ENCODE measurements around the gene LCLAT1. TPM values are rescaled to one million over a fixed set of nuclear protein-coding genes. Genes with fewer than 3 reads are reported as not detected.

Gene LCLAT1
- total RNA-seq, 6 donors from 2014 or later, result 7.0 to 21.9 (median 12.4) TPM

GRCh38 chr2:30482011-30482410 is 35.0 kb downstream of the LCLAT1 start:
- DNase-seq, result no peak
- no peak for ATAC-seq (ENCODE audit: low FRiP score in 2 of 2)
- Histone ChIP-seq H3K9me3 (no peaks in the 10 kb centered on the region), H3K36me3 (no peaks in the 10 kb centered on the region), H3K4me3 (no peak overlapping the region), H3K4me1 (peaks cover 0 to 11% (median 4%) of the 10 kb centered on the region in 4 donors), H3K27ac (no peak overlapping the region), H3K27me3 (no peaks in the 10 kb centered on the region)
- TF ChIP-seq POLR2AphosphoS5 (IDR thresholded peaks at IDR 0.05) (no peak), POLR2A (IDR thresholded peaks at IDR 0.05) (no peak), CTCF (IDR thresholded peaks at IDR 0.05) (no peak), EP300 (IDR thresholded peaks at IDR 0.05) (no peak)

- ATAC-seq (ENCODE audit: low FRiP score in 2 of 2) (no peak), DNase-seq (no peak)
- Histone ChIP-seq H3K36me3 (no peaks in the 10 kb centered on the region), H3K4me3 (no peak overlapping the region), H3K27ac (no peak overlapping the region), H3K4me1 (peaks cover 0 to 16% (median 4%) of the 10 kb centered on the region in 4 donors), H3K9me3 (no peaks in the 10 kb centered on the region), H3K27me3 (no peaks in the 10 kb centered on the region)
- WGBS, 2 donors, result 83 to 86% methylated on average over 3 of the region's 3 CpGs
- no peak for TF ChIP-seq CTCF (IDR thresholded peaks at IDR 0.05)
- no peak for TF ChIP-seq EP300 (IDR thresholded peaks at IDR 0.05)
- no peak for TF ChIP-seq POLR2A (IDR thresholded peaks at IDR 0.05)
- no peak for TF ChIP-seq POLR2AphosphoS5 (IDR thresholded peaks at IDR 0.05)
These were observed 37.1 kb downstream of the LCLAT1 start for GRCh38 chr2:30484145-30484544.

- 92 to 94% methylated on average over 4 of the region's 4 CpGs for WGBS, 2 donors
- H3K4me3 ChIP-seq, result no peak overlapping the region
- no peaks in the 10 kb centered on the region for H3K27me3 ChIP-seq
- H3K4me1 ChIP-seq, result peaks cover 0 to 16% (median 4%) of the 10 kb centered on the region in 4 donors
- no peak for ATAC-seq (ENCODE audit: low FRiP score in 2 of 2)
- H3K36me3 ChIP-seq, result no peaks in the 10 kb centered on the region
- no peaks in the 10 kb centered on the region for H3K9me3 ChIP-seq
- DNase-seq, result no peak
- no peak for TF ChIP-seq EP300 (IDR thresholded peaks at IDR 0.05)
- no peak for TF ChIP-seq POLR2AphosphoS5 (IDR thresholded peaks at IDR 0.05)
- TF ChIP-seq POLR2A (IDR thresholded peaks at IDR 0.05), result no peak
- no peak for TF ChIP-seq CTCF (IDR thresholded peaks at IDR 0.05)
- no peak overlapping the region for H3K27ac ChIP-seq
These were observed 37.9 kb downstream of the LCLAT1 start for GRCh38 chr2:30484995-30485394.

GRCh38 chr2:30486655-30487054 is 39.6 kb downstream of the LCLAT1 start:
- no peak overlapping the region for H3K4me3 ChIP-seq
- H3K27me3 ChIP-seq, result no peaks in the 10 kb centered on the region
- H3K27ac ChIP-seq, result no peak overlapping the region
- DNase-seq, result no peak
- no peak for ATAC-seq (ENCODE audit: low FRiP score in 2 of 2)
- peaks cover 0 to 9% (median 4%) of the 10 kb centered on the region in 4 donors for H3K4me1 ChIP-seq
- no peaks in the 10 kb centered on the region for H3K9me3 ChIP-seq
- H3K36me3 ChIP-seq, result no peaks in the 10 kb centered on the region
- no peak for TF ChIP-seq POLR2A (IDR thresholded peaks at IDR 0.05)
- TF ChIP-seq POLR2AphosphoS5 (IDR thresholded peaks at IDR 0.05), result no peak
- TF ChIP-seq EP300 (IDR thresholded peaks at IDR 0.05), result no peak
- TF ChIP-seq CTCF (IDR thresholded peaks at IDR 0.05), result no peak

GRCh38 chr2:30487603-30488002 is 40.6 kb downstream of the LCLAT1 start:
- DNase-seq, result peak in 1 of 2 donors; percentile 29
- no peak for TF ChIP-seq CTCF (IDR thresholded peaks at IDR 0.05)
- no peak for TF ChIP-seq POLR2AphosphoS5 (IDR thresholded peaks at IDR 0.05)
- no peak for TF ChIP-seq EP300 (IDR thresholded peaks at IDR 0.05)
- no peak for TF ChIP-seq POLR2A (IDR thresholded peaks at IDR 0.05)
- H3K27ac ChIP-seq, result no peak overlapping the region
- no peaks in the 10 kb centered on the region for H3K36me3 ChIP-seq
- H3K4me3 ChIP-seq, result no peak overlapping the region
- H3K4me1 ChIP-seq, result peaks cover 0 to 4% (median 2%) of the 10 kb centered on the region in 4 donors
- no peaks in the 10 kb centered on the region for H3K27me3 ChIP-seq
- ATAC-seq (ENCODE audit: low FRiP score in 2 of 2), result peak in 1 of 2 donors; percentile 72
- no peaks in the 10 kb centered on the region for H3K9me3 ChIP-seq

Measured in upper lobe of left lung (tissue), 6 donors.